ENCODE measurements around the gene AKAP13. TPM values are rescaled to one million over a fixed set of nuclear protein-coding genes. Genes with fewer than 3 reads are reported as not detected.

Gene AKAP13
- polyA plus RNA-seq, 3 donors, result 47.9 to 99.7 (median 92.6) TPM

- Histone ChIP-seq H3K27ac (ENCODE audit: low read depth in 1 of 2, low read length in 2 of 2) (no peak overlapping the region), H3K4me1 (ENCODE audit: control insufficient read depth in 1 of 2, insufficient read depth in 2 of 2, low read length in 2 of 2) (peaks cover 11 to 14% of the 10 kb centered on the region in 2 donors), H3K9me3 (replicated peaks in 1 of 2; ENCODE audit: control insufficient read depth in 1 of 2, insufficient read depth in 1 of 2, low read length in 2 of 2) (no peaks in the 10 kb centered on the region), H3K9ac (ENCODE audit: insufficient read depth, low read length, poor library complexity, severe bottlenecking) (no peak overlapping the region), H3K4me3 (replicated peaks in 1 of 3; ENCODE audit: low read depth in 2 of 3, low read length in 3 of 3) (no peak overlapping the region), H2AFZ (ENCODE audit: insufficient read depth, low read depth, low read length, poor library complexity, severe bottlenecking) (no peak overlapping the region), H3K27me3 (ENCODE audit: control insufficient read depth in 2 of 2, insufficient read depth in 2 of 2, low read length in 2 of 2) (no peaks in the 10 kb centered on the region), H3K36me3 (replicated peaks in 1 of 2; ENCODE audit: control insufficient read depth in 1 of 2, insufficient read depth in 2 of 2, low read length in 2 of 2) (no peaks in the 10 kb centered on the region), H4K20me1 (ENCODE audit: insufficient read depth, low read length) (peaks cover 4% of the 10 kb centered on the region), H3K4me2 (replicated peaks; ENCODE audit: extremely low read depth, low read length, poor library complexity, severe bottlenecking) (no peak overlapping the region), H3K79me2 (ENCODE audit: insufficient read depth, low read length) (peaks cover 25% of the 10 kb centered on the region)
- no peak for DNase-seq
- H3K27ac Mint-ChIP-seq, result no peak overlapping the region
- WGBS (ENCODE audit: insufficient coverage), result 67% methylated on average over 1 of the region's 2 CpGs
- H3K36me3 Mint-ChIP-seq, result peaks cover 0 to 2% of the 10 kb centered on the region in 2 donors
- intact Hi-C loops (cut with micrococcal nuclease), result no loop called here
- TF ChIP-seq CTCF (IDR thresholded peaks at IDR 0.05), result no peak
- peaks cover 0 to 6% (median 1%) of the 10 kb centered on the region in 3 donors for H3K27me3 Mint-ChIP-seq (ENCODE audit: low read depth in 3 of 3)
- peaks cover 0 to 2% (median 0%) of the 10 kb centered on the region in 7 donors for H3K9me3 Mint-ChIP-seq
- peaks cover 26% of the 10 kb centered on the region for H3K4me1 Mint-ChIP-seq
- H3K4me3 Mint-ChIP-seq, result no peak overlapping the region
Measured at GRCh38 chr15:85496551-85497171, 116.3 kb downstream of the AKAP13 start.

GRCh38 chr15:85497172-85497569 lies 116.8 kb downstream of the AKAP13 start:
- no peaks in the 10 kb centered on the region for H3K36me3 ChIP-seq (replicated peaks in 1 of 2; ENCODE audit: control insufficient read depth in 1 of 2, insufficient read depth in 2 of 2, low read length in 2 of 2)
- no peak for TF ChIP-seq CTCF (IDR thresholded peaks at IDR 0.05)
- H3K4me1 ChIP-seq (ENCODE audit: control insufficient read depth in 1 of 2, insufficient read depth in 2 of 2, low read length in 2 of 2), result peaks cover 6 to 9% of the 10 kb centered on the region in 2 donors
- Mint-ChIP-seq H3K9me3 (peaks cover 0 to 2% (median 0%) of the 10 kb centered on the region in 7 donors), H3K27ac (no peak overlapping the region), H3K27me3 (ENCODE audit: low read depth in 3 of 3) (peaks cover 0 to 6% (median 1%) of the 10 kb centered on the region in 3 donors), H3K36me3 (peaks cover 0 to 2% of the 10 kb centered on the region in 2 donors), H3K4me1 (peaks cover 21% of the 10 kb centered on the region), H3K4me3 (no peak overlapping the region)
- H3K4me3 ChIP-seq (replicated peaks in 1 of 3; ENCODE audit: low read depth in 2 of 3, low read length in 3 of 3), result no peak overlapping the region
- H3K9me3 ChIP-seq (replicated peaks in 1 of 2; ENCODE audit: control insufficient read depth in 1 of 2, insufficient read depth in 1 of 2, low read length in 2 of 2), result no peaks in the 10 kb centered on the region
- H3K27me3 ChIP-seq (ENCODE audit: control insufficient read depth in 2 of 2, insufficient read depth in 2 of 2, low read length in 2 of 2), result no peaks in the 10 kb centered on the region
- H3K79me2 ChIP-seq (ENCODE audit: insufficient read depth, low read length), result peaks cover 25% of the 10 kb centered on the region
- no peak overlapping the region for H3K27ac ChIP-seq (ENCODE audit: low read depth in 1 of 2, low read length in 2 of 2)
- peaks cover 4% of the 10 kb centered on the region for H4K20me1 ChIP-seq (ENCODE audit: insufficient read depth, low read length)
- whole genome bisulfite sequencing (ENCODE audit: insufficient coverage), result 97% methylated on average over 2 of the region's 2 CpGs
- no peak for DNase-seq
- no peak overlapping the region for H2AFZ ChIP-seq (ENCODE audit: insufficient read depth, low read depth, low read length, poor library complexity, severe bottlenecking)
- H3K9ac ChIP-seq (ENCODE audit: insufficient read depth, low read length, poor library complexity, severe bottlenecking), result no peak overlapping the region
- H3K4me2 ChIP-seq (replicated peaks; ENCODE audit: extremely low read depth, low read length, poor library complexity, severe bottlenecking), result no peak overlapping the region
- intact Hi-C loops (cut with micrococcal nuclease), result no loop called here
